A673 (cell line): ENCODE data around the gene TMEM129. TPM values are rescaled to one million over a fixed set of nuclear protein-coding genes. Genes with fewer than 3 reads are reported as not detected.

Source experiments
- BruUV-seq: library from RNA; stranded (reverse); fragments of 400-500 nt; replicated peaks from 2 replicates; lab custom pipeline; 2021; lab: Mats Ljungman, UMichigan
- CTCF ChIA-PET: fragments of 300-600 bp; sonication (Branson Sonifier 250); formaldehyde crosslinking; loops from one replicate; lab custom pipeline; 2022; ENCODE audit warnings: antibody characterized with exemption; lab: Charles Lee
- POLR2A ChIA-PET: fragments of 300-600 bp; sonication (Branson Sonifier 250); formaldehyde crosslinking; loops from one replicate; lab custom pipeline; 2022; ENCODE audit warnings: antibody characterized with exemption; ENCODE audit not compliant: low non-redundant PET; lab: Charles Lee
- DNase-seq: peaks from one replicate; pipeline ENCODE4 v3.0.0-alpha.2; 2015; ENCODE audit warnings: low spot score
- H3K27ac ChIP-seq: fragments of 200-600 bp; sonication (generic); 2 replicates; pipeline ENCODE4 v1.5.1; 2016; ENCODE audit warnings: mixed run types, low read depth, mild to moderate bottlenecking, mixed read lengths, antibody characterized with exemption, low read length; ENCODE audit not compliant: poor library complexity, severe bottlenecking
- H3K27me3 ChIP-seq: fragments of 200-600 bp; sonication (generic); replicated peaks from 2 replicates; pipeline ENCODE4 v1.6.1; 2017; ENCODE audit warnings: mixed run types, low read depth, mild to moderate bottlenecking, mixed read lengths, antibody characterized with exemption, low read length; ENCODE audit not compliant: insufficient read depth, poor library complexity
- H3K36me3 ChIP-seq: fragments of 200-600 bp; sonication (generic); 2 replicates; pipeline ENCODE4 v1.6.1; 2016; ENCODE audit warnings: mixed run types, mild to moderate bottlenecking, mixed read lengths, antibody characterized with exemption, low read length; ENCODE audit not compliant: insufficient read depth, poor library complexity, severe bottlenecking
- H3K4me1 ChIP-seq: fragments of 200-600 bp; sonication (generic); 2 replicates; pipeline ENCODE4 v1.6.1; 2017; ENCODE audit warnings: mixed run types, mild to moderate bottlenecking, mixed read lengths, antibody characterized with exemption, low read length; ENCODE audit not compliant: insufficient read depth, poor library complexity, severe bottlenecking
- H3K4me3 ChIP-seq: fragments of 200-600 bp; sonication (generic); 2 replicates; pipeline ENCODE4 v1.5.1; 2016; ENCODE audit warnings: low read depth, mixed run types, mild to moderate bottlenecking, mixed read lengths, low read length; ENCODE audit not compliant: poor library complexity, severe bottlenecking
- H3K9me3 ChIP-seq: fragments of 200-600 bp; sonication (generic); 2 replicates; pipeline ENCODE4 v1.6.1; 2016; ENCODE audit warnings: mixed run types, low read depth, mild to moderate bottlenecking, mixed read lengths, antibody characterized with exemption, low read length; ENCODE audit not compliant: poor library complexity, severe bottlenecking
- CTCF ChIP-seq: fragments of 300-800, 200-600 bp; sonication (generic); conservative IDR thresholded peaks from 2 replicates; pipeline ENCODE4 v1.5.1; 2017; ENCODE audit warnings: low read depth, mild to moderate bottlenecking, antibody characterized with exemption, low read length, moderate library complexity, mixed read lengths
- EZH2 ChIP-seq: fragments of 200-600 bp; sonication (generic); IDR thresholded peaks from 2 replicates; pipeline ENCODE4 v1.6.1; 2017; ENCODE audit warnings: borderline replicate concordance, low read depth, mild to moderate bottlenecking, mixed read lengths, antibody characterized with exemption, low read length; ENCODE audit not compliant: poor library complexity, severe bottlenecking
- intact Hi-C: fragments of 100-400 bp; cut with micrococcal nuclease; formaldehyde crosslinking; loops from one replicate; pipeline ENCODE4 v1.10.0; 2022; ENCODE audit not compliant: unreplicated experiment
- total RNA-seq: library from RNA; stranded (reverse); gene quantifications from 2 replicates; pipeline ENCODE4 v1.2.3, GENCODE V29; 2021

TMEM129 gene
- total RNA-seq, 1 experiment from 2014 or later: 28.8 TPM

GRCh38 chr4:1727117-1728031 is 6.3 kb upstream of the TMEM129 start:
- ChIA-PET POLR2A (no interaction called here), CTCF (interaction anchor here (0.5 to 3.4 kb wide), 3 partner anchors 34 to 691 kb away, joined by 3 to 11 read pairs (median 4); partner anchors contain the start of gene CFAP99)
- no peak for TF ChIP-seq EZH2
- TF ChIP-seq CTCF: no peak
- Histone ChIP-seq H3K27ac (peak overlapping the region; percentile 52), H3K4me1 (peaks cover 10% of the 10 kb centered on the region), H3K27me3 (no peaks in the 10 kb centered on the region), H3K9me3 (no peaks in the 10 kb centered on the region), H3K4me3 (no peak overlapping the region), H3K36me3 (peaks cover 95% of the 10 kb centered on the region)
- peak; percentile 67 for DNase-seq
- no TSS peak for BruUV-seq
- intact Hi-C loops: no loop called here

DNA sequence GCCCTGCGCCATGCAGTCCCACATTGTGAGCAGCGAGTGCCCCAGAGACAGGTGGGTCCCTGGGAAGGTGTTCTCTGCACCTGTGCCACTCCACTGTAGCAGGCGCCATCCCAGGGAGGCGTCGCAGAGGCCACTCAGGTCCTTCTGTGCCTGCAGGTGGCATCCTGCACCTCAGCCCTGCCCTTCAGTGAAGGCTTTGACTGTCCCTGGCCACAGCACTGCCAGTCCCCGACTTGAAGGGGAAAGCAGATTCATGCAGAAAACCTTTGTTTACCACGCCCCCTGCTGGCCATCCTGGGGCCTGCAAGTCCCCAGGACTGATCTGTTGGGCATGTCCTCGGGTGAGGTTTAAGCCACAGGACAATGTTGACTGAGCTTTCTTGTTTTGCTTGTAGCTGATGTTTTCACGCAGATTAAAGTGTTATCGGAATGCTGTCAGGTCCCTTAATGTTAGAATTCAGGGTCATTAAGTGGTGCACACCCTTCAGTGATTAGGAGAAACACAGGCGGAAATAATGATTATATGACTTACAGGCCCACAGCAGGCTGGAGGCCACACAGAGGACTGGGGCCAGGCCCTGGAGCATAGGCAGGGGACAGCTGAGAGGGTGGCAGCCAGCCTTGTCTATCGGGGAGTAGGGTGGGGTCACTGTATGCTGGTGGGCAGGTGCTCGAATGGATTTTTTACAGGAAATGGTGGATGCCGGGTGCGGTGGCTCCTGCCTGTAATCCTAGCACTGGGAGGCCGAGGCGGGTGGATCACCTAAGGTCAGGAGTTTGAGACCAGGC is 5.2 kb upstream of the TMEM129 start:
- no TSS peak for BruUV-seq
- peaks cover 10% of the 10 kb centered on the region for H3K4me1 ChIP-seq
- H3K27ac ChIP-seq: peak overlapping the region; percentile 12
- no peaks in the 10 kb centered on the region for H3K9me3 ChIP-seq
- ChIA-PET POLR2A (no interaction called here), CTCF (interaction anchor here (0.7 to 3.4 kb wide), 2 partner anchors 33 to 41 kb away, joined by 3 to 11 read pairs; no protein-coding TSS in a partner anchor)
- no peak overlapping the region for H3K4me3 ChIP-seq
- H3K27me3 ChIP-seq: no peaks in the 10 kb centered on the region
- intact Hi-C loops: no loop called here
- TF ChIP-seq EZH2: no peak
- peak; percentile 98 for TF ChIP-seq CTCF
- peak; percentile 91 for DNase-seq
- H3K36me3 ChIP-seq: peaks cover 85% of the 10 kb centered on the region

DNA sequence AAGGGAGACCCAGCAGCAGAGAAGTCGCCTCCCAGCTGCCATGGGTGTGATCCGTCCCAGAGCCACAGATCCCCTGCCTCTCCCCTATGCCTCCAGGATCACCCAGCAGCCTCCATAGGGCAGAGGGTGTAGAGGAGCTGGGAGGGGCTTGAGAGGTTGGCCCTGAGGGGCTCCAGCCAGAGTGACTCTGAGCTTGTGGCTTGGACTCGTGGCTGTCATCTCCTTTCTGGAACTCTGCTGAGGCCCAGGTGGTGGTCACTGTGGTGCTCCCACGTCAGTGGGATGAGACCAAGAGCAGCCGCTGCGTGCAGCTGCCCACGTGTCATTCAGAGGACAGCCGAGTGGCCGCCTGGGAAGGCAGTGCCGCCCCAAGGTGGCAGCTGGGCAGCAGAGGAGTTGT is 4.4 kb upstream of the TMEM129 start:
- Histone ChIP-seq H3K27me3 (no peaks in the 10 kb centered on the region), H3K27ac (no peak overlapping the region), H3K4me1 (peaks cover 10% of the 10 kb centered on the region), H3K4me3 (no peak overlapping the region), H3K36me3 (peaks cover 77% of the 10 kb centered on the region), H3K9me3 (no peaks in the 10 kb centered on the region)
- no TSS peak for BruUV-seq
- intact Hi-C loops: no loop called here
- TF ChIP-seq EZH2: no peak
- no peak for TF ChIP-seq CTCF
- ChIA-PET CTCF (interaction anchor here (3.4 kb wide), 1 partner anchor 32 kb away, joined by 11 read pairs; no protein-coding TSS in a partner anchor), POLR2A (no interaction called here)
- DNase-seq: no peak
